GM18526 (cell line): Measurements from ENCODE around the gene JMJD8.

Experiments
- POLR2A ChIP-seq: IDR thresholded peaks from 3 replicates; pipeline ENCODE4 v1.6.1; 2011; ENCODE audit not compliant: insufficient read length; ENCODE audit errors: extremely low read depth

JMJD8 gene

DNA sequence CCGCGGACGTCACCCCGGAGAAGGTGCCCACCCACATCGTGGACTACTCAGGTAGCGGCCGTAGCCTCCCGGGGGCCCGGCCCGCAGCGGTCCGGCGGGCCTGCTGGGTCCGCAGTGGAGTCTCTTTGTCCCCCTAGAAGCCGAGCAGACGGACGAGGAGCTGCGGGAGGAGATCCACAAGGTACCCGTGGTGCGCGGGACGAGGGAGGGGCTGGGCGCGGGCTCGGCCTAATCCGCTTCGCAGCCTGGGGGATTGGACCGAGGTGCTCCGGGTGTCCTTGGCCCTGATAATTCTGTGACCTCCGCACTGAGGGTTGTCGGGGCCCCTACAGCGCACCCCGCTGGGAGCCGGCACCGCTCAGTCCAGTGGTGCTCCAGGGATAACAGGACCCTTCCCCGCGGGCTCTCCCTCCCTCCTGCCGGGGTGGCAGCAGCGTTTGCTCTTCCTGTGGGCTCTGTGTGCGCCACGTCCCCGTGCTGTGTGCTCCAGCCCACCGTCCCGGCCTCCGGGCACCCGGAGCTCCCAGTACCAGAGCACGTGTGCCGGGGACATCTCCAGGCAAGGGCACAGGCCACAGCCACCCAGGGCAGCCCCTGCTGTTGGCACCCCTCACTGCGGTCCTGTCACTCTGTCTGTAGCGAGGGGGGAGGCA lies 15.5 kb downstream of the JMJD8 start:
- TF ChIP-seq POLR2A: no peak

- peak; percentile 91 for TF ChIP-seq POLR2A
Measured at GRCh38 chr16:667780-668518, 16.2 kb downstream of the JMJD8 start, which contains the start of gene RHOT2. Gene RHOT2, plus strand, starts transcription at chr16:668132. Its CDS starts 68 bp downstream, at chr16:668200.

- TF ChIP-seq POLR2A: no peak
Measured at GRCh38 chr16:667113-667779, 16.9 kb downstream of the JMJD8 start.

DNA sequence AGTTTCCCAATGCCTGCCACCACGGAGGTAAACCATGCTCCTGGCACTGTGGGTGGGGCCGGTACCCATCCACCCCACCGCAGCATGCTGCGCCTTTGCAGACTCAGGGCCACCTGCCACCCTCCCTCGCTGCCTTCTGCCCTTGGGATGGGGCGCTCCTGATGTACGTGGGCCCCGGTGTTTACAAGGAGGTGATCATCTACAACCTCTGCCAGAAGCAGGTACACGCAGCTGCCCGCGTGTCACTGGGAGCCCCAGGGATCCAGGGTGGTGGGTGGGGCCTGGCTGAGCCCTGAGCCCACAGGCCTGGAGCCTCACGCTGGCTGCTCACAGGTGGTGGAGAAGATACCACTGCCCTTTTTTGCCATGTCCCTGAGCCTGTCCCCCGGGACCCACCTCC lies 17.6 kb downstream of the JMJD8 start:
- no peak for TF ChIP-seq POLR2A

DNA sequence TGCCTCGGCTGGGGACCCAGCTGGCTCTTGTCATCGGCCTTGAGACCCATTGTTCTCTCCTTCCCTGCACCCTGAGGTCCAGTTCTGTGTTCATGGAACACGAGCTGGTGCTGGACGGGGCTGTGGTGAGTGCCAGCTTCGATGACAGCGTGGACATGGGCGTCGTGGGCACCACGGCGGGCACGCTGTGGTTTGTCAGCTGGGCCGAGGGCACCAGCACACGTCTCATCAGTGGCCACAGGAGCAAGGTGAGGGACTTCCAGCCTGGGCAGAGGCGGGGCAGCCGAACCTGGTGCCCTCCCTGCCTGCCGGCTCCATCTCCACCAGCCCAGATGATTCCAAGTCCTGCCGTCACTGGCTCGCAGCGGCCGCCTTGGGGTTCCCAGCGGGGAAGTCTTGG lies 21.5 kb downstream of the JMJD8 start:
- no peak for TF ChIP-seq POLR2A

GRCh38 chr16:662095-662494 lies 22.0 kb downstream of the JMJD8 start:
- TF ChIP-seq POLR2A: no peak

DNA sequence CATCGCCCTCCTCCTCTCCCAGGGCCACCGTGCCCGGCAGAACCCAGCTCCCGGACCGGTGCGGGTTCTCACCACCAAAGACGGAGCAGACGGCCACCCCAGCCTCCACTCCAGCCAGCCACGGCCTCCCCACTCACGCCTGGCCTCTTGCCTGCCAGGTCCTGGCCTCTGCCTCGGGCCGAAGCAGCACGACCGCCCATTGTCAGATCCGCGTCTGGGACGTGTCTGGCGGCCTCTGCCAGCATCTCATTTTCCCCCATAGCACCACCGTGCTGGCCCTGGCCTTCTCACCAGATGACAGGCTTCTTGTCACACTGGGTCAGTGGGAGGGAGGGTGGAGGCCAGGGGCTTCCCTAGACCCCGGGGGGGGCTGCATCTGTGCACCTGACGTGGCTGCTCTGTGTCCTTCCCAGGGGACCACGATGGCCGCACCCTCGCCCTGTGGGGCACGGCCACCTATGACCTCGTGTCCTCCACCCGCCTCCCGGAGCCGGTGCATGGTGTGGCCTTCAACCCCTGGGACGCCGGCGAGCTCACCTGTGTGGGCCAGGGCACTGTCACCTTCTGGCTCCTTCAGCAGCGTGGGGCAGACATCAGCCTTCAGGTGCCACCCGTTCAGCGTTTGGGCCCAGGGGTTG lies 22.8 kb downstream of the JMJD8 start:
- no peak for TF ChIP-seq POLR2A

GRCh38 chr16:660459-661183 lies 23.5 kb downstream of the JMJD8 start:
- peak; percentile 44 for TF ChIP-seq POLR2A

GRCh38 chr16:660132-660458 lies 24.0 kb downstream of the JMJD8 start:
- no peak for TF ChIP-seq POLR2A

GRCh38 chr16:659618-660017 lies 24.5 kb downstream of the JMJD8 start:
- TF ChIP-seq POLR2A: no peak

DNA sequence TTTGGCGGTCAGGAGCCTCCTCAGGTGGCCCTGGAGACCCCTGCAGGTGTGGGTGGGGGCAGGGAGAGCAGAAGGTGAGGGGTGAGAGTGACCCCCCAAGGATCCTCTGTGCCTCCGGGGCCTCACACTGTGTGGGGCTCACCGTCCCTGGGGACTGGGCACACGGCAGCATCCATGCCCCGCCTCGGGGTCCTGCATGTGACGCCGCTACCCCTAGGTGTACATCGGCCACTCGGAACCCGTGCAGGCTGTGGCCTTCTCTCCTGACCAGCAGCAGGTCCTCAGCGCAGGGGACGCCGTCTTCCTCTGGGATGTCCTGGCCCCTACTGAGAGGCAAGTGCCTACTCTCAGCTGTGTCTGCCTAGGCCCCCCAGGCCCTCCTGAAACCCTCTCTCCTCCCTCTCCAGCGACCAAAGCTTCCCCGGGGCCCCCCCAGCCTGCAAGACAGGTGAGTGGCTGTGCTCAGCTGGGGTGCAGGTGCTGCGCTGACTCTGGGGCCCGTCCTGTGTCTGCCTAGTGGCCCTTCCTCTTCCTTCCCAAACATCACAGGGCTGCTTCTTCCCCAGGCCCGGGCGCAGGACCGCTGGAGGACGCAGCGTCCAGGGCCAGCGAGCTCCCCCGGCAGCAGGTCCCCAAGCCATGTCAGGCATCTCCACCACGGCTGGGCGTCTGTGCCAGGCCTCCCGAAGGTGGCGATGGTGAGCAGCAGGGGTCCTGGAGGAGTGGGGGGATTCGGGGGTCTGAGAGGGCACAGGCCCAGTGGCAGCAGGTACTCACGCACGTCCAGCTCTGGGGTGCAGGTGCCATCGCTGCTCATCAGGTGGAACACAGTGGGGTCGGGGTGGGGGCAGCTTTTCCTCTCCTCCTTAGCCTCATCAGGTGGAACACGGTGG lies 25.2 kb downstream of the JMJD8 start:
- TF ChIP-seq POLR2A: no peak

DNA sequence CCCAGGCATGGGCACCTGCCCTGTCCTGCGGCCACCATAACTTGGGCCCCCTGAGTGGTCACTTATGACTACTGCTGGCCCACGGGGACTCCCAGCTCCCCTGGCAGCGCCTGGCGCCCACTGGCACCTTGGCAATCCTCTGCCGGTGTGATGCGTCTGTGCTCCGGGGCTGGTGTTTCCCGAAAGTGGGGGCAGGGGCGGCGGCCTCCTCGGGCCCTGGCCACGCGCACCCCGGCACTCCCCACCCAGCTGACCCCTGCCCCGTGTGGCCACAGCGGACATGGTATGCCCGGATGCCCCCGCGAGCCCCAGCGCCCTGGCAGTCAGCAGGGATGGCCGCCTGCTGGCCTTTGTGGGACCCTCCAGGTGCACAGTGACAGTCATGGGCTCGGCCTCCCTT lies 26.6 kb downstream of the JMJD8 start:
- TF ChIP-seq POLR2A: no peak

DNA sequence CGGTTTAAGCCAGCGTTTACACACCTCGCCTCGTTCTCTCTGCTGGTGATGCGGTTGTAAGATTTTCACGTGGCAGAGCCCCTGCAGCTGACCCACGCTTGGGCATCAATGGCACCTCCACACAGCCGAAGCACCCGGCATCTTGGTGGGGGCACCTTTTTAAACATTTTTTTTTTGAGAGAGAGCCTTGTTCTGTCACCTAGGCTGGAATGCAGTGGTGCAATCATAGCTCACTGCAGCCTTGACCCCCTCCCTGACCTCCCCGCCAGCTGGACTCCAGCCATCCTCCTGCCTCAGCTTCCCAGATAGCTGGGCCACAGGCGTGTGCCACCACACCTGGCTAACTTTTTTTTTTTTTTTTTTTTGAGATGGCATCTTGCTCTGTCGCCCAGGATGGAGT lies 30.1 kb downstream of the JMJD8 start:
- no peak for TF ChIP-seq POLR2A
